Gastrocnemius medialis (tissue), 4 donors: Measurements from ENCODE around the gene MYOM1. TPM values are rescaled to one million over a fixed set of nuclear protein-coding genes. Genes with fewer than 3 reads are reported as not detected.
A peak's percentile ranks its signal among the peaks of the same experiment; 100 is the strongest.

Source experiments
- ATAC-seq, 2 donors: fragments of 150-250 bp; one replicate each; pipeline ENCODE4 v1.9.1; 2016
- DNase-seq, 2 donors: peaks; one replicate each; pipeline ENCODE4 v3.0.0-alpha.2; 2019
- H3K27ac ChIP-seq, 4 donors: fragments of 200-600 bp; sonication (generic); 1 replicate in 1 of 4; 2 replicates in 3 of 4; pipeline ENCODE4 v1.5.1; 2016 to 2018; ENCODE audit warnings: mild to moderate bottlenecking in 2 of 4, moderate library complexity in 1 of 4
- H3K27me3 ChIP-seq, 3 donors: fragments of 200-600 bp; sonication (generic) in 2 of 3; 1 replicate in 1 of 3; 2 replicates in 2 of 3; pipeline versions ENCODE4 v1.5.1 to v1.6.0; 2016 to 2019; ENCODE audit warnings: mild to moderate bottlenecking in 1 of 3, moderate library complexity in 1 of 3
- H3K36me3 ChIP-seq, 2 donors: fragments of 200-600 bp; sonication (generic) in 1 of 2; one replicate each; pipeline ENCODE4 v1.5.1; 2017 to 2018
- H3K4me1 ChIP-seq, 2 donors: fragments of 200-600 bp; sonication (generic) in 1 of 2; one replicate each; pipeline ENCODE4 v1.5.1; 2016 to 2017; ENCODE audit warnings: mild to moderate bottlenecking in 2 of 2
- H3K4me3 ChIP-seq, 4 donors: fragments of 200-600 bp; sonication (generic) in 3 of 4; 1 replicate in 1 of 4; 2 replicates in 3 of 4; pipeline ENCODE4 v1.5.1; 2016 to 2019; ENCODE audit warnings: mild to moderate bottlenecking in 2 of 4
- H3K9me3 ChIP-seq, 3 donors: fragments of 200-600 bp; sonication (generic) in 2 of 3; 1 replicate in 1 of 3; 2 replicates in 2 of 3; pipeline ENCODE4 v1.5.1; 2016 to 2019
- CTCF ChIP-seq, 5 experiments: fragments of 450-650 bp in 3 of 5; fragments of 200-600 bp in 2 of 5; sonication (generic) in 2 of 5; IDR thresholded peaks in 4 of 5; conservative IDR thresholded peaks in 1 of 5; 1 replicate in 4 of 5; 2 replicates in 1 of 5; pipeline ENCODE4 v1.5.1; 2016 to 2019; ENCODE audit warnings: antibody characterized with exemption in 5 of 5, mild to moderate bottlenecking in 3 of 5, moderate library complexity in 3 of 5
- POLR2A ChIP-seq, 2 donors: fragments of 450-650 bp; IDR thresholded peaks; one replicate each; pipeline ENCODE4 v1.6.1; 2017; ENCODE audit warnings: antibody characterized with exemption in 2 of 2, mild to moderate bottlenecking in 2 of 2, moderate library complexity in 2 of 2
- in situ Hi-C, 4 donors: fragments of 200-750 bp; cut with MboI; loops; one replicate each; pipeline versions ENCODE4 v1.15.0 to v1.8.0; 2017; ENCODE audit warnings: low sequenced_read_pairs in 4 of 4
- intact Hi-C: fragments of 100-400 bp; cut with DNase I; formaldehyde crosslinking; loops from one replicate; pipeline ENCODE4 v1.15.1; 2023; ENCODE audit warnings: low total_unique reads
- total RNA-seq, 4 donors: library from RNA; depleted of rRNA; stranded (reverse); fragments of >200 nt; gene quantifications; one replicate each; pipeline versions ENCODE4 v1.1.0 to v1.2.3, GENCODE V29; 2016

MYOM1 gene
- total RNA-seq, 4 donors from 2014 or later, result 245 to 307 (median 273) TPM

GRCh38 chr18:3114451-3114850 is 105.3 kb downstream of the MYOM1 start:
- Histone ChIP-seq H3K27me3 (no peaks in the 10 kb centered on the region), H3K4me1 (peaks cover 0 to 5% of the 10 kb centered on the region in 2 donors), H3K4me3 (no peak overlapping the region), H3K9me3 (no peaks in the 10 kb centered on the region), H3K36me3 (peaks cover 0 to 38% of the 10 kb centered on the region in 2 donors), H3K27ac (peak overlapping the region; percentile 69 to 80 (median 74))
- DNase-seq, result no peak
- intact Hi-C loops, result no loop called here
- no peak for ATAC-seq
- in situ Hi-C loops, result loop anchor here in 1 of 4 donors (25.0 kb wide), 1 partner anchor 102 kb away; the partner anchor contains the start of gene LPIN2
- TF ChIP-seq CTCF (IDR thresholded peaks at IDR 0.05 in 4 of 5, conservative IDR thresholded peaks at IDR 0.05 in 1 of 5) (no peak), POLR2A (IDR thresholded peaks at IDR 0.05) (no peak)

- TF ChIP-seq CTCF (IDR thresholded peaks at IDR 0.05 in 4 of 5, conservative IDR thresholded peaks at IDR 0.05 in 1 of 5) (no peak), POLR2A (IDR thresholded peaks at IDR 0.05) (no peak)
Observed at GRCh38 chr18:3114026-3114425, 105.7 kb downstream of the MYOM1 start.

GRCh38 chr18:3111523-3112240 is 108.1 kb downstream of the MYOM1 start:
- H3K36me3 ChIP-seq, result peaks cover 0 to 36% of the 10 kb centered on the region in 2 donors
- H3K27ac ChIP-seq, result peak overlapping the region in 3 of 4 donors; percentile 4 to 53 (median 16)
- no peaks in the 10 kb centered on the region for H3K9me3 ChIP-seq
- DNase-seq (no peak), ATAC-seq (no peak)
- no peak overlapping the region for H3K4me3 ChIP-seq
- H3K27me3 ChIP-seq, result no peaks in the 10 kb centered on the region
- intact Hi-C loops, result no loop called here
- in situ Hi-C loops, result loop anchor here in 1 of 4 donors (25.0 kb wide), 1 partner anchor 99 kb away; the partner anchor contains the start of gene LPIN2
- peaks cover 0 to 5% of the 10 kb centered on the region in 2 donors for H3K4me1 ChIP-seq
- no peak for TF ChIP-seq CTCF (IDR thresholded peaks at IDR 0.05 in 4 of 5, conservative IDR thresholded peaks at IDR 0.05 in 1 of 5)
- no peak for TF ChIP-seq POLR2A (IDR thresholded peaks at IDR 0.05)

More at GRCh38 chr18:3114026-3114425, 105.7 kb downstream of the MYOM1 start:
- DNase-seq (no peak), ATAC-seq (no peak)
- in situ Hi-C loops (loop anchor here in 1 of 4 donors (25.0 kb wide), 1 partner anchor 102 kb away; the partner anchor contains the start of gene LPIN2), intact Hi-C loops (no loop called here)
- Histone ChIP-seq H3K4me3 (no peak overlapping the region), H3K27me3 (no peaks in the 10 kb centered on the region), H3K27ac (peak overlapping the region; percentile 25 to 80 (median 74)), H3K4me1 (peaks cover 0 to 5% of the 10 kb centered on the region in 2 donors), H3K36me3 (peaks cover 0 to 38% of the 10 kb centered on the region in 2 donors), H3K9me3 (no peaks in the 10 kb centered on the region)

GRCh38 chr18:3110034-3110752 is 109.6 kb downstream of the MYOM1 start:
- ATAC-seq, result no peak
- Histone ChIP-seq H3K27me3 (no peaks in the 10 kb centered on the region), H3K27ac (peak overlapping the region; percentile 1 to 62 (median 39)), H3K36me3 (peaks cover 3 to 21% of the 10 kb centered on the region in 2 donors), H3K9me3 (no peaks in the 10 kb centered on the region), H3K4me3 (no peak overlapping the region), H3K4me1 (no peaks in the 10 kb centered on the region)
- intact Hi-C loops (no loop called here), in situ Hi-C loops (loop anchor here in 1 of 4 donors (25.0 kb wide), 1 partner anchor 98 kb away; the partner anchor contains the start of gene LPIN2)
- DNase-seq, result no peak
- TF ChIP-seq POLR2A (IDR thresholded peaks at IDR 0.05) (no peak), CTCF (IDR thresholded peaks at IDR 0.05 in 4 of 5, conservative IDR thresholded peaks at IDR 0.05 in 1 of 5) (no peak)
